H1 (cell line): Measurements from ENCODE around the gene CCNJ. TPM values are rescaled to one million over a fixed set of nuclear protein-coding genes. Genes with fewer than 3 reads are reported as not detected.

Experiments
- CTCF ChIA-PET: fragments of 300-600 bp; sonication (Branson Sonifier 250); formaldehyde crosslinking; loops from one replicate; lab custom pipeline; 2021; ENCODE audit not compliant: partially characterized antibody; lab: Charles Lee
- POLR2A ChIA-PET: fragments of 300-600 bp; sonication (Branson Sonifier 250); formaldehyde crosslinking; loops from one replicate; lab custom pipeline; 2021; ENCODE audit warnings: inconsistent platforms; ENCODE audit not compliant: partially characterized antibody; lab: Charles Lee
- DNase-seq, 2 experiments: peaks; one replicate each; pipeline versions ENCODE4 v3.0.0 to v3.0.0-alpha.2; 2010 to 2022; ENCODE audit warnings: low spot score in 2 of 2, low read depth in 1 of 2, mixed read lengths in 1 of 2
- FAIRE-seq: peaks from 2 replicates; lab custom pipeline; 2011; peaks lifted over from hg19 to GRCh38; lab: Jason Lieb, UNC
- H2AFZ ChIP-seq: 2 replicates; pipeline ENCODE4 v1.8.1; 2012; ENCODE audit warnings: low read length, inconsistent platforms
- H2AK5ac ChIP-seq: 2 replicates; pipeline ENCODE4 v1.6.1; 2013; ENCODE audit warnings: low read depth, low read length
- H2BK120ac ChIP-seq: replicated peaks from 2 replicates; pipeline ENCODE3; 2013; ENCODE audit warnings: low read depth, low read length, inconsistent platforms
- H2BK12ac ChIP-seq: 2 replicates; pipeline ENCODE4 v1.6.1; 2013; ENCODE audit warnings: low read depth, low read length
- H2BK15ac ChIP-seq: 2 replicates; pipeline ENCODE4 v1.6.1; 2013; ENCODE audit warnings: low read length
- H2BK20ac ChIP-seq: 2 replicates; pipeline ENCODE4 v1.6.1; 2013; ENCODE audit warnings: low read length
- H2BK5ac ChIP-seq: 2 replicates; pipeline ENCODE4 v1.6.1; 2013; ENCODE audit warnings: low read depth, low read length
- H3K14ac ChIP-seq: 2 replicates; pipeline ENCODE4 v1.6.1; 2013; ENCODE audit warnings: inconsistent platforms; ENCODE audit not compliant: insufficient read length
- H3K18ac ChIP-seq: 2 replicates; pipeline ENCODE4 v1.6.1; 2013; ENCODE audit warnings: low read length; ENCODE audit errors: extremely low read depth
- H3K23ac ChIP-seq: 2 replicates; pipeline ENCODE4 v1.6.1; 2013; ENCODE audit warnings: inconsistent platforms; ENCODE audit not compliant: insufficient read length
- H3K23me2 ChIP-seq: 2 replicates; pipeline ENCODE4 v1.6.1; 2013; ENCODE audit warnings: low read depth, low read length
- H3K27ac ChIP-seq: 2 replicates; pipeline ENCODE4 v1.6.1; 2011; ENCODE audit warnings: low read depth, low read length, inconsistent platforms
- H3K27me3 ChIP-seq, 4 experiments: replicated peaks in 1 of 4; 1 replicate in 1 of 4; 2 replicates in 3 of 4; pipeline versions ENCODE4 v1.6.1 to v1.8.1; 2011 to 2013; ENCODE audit warnings: low read length in 3 of 4, mild to moderate bottlenecking in 3 of 4, inconsistent platforms in 2 of 4, mixed read lengths in 2 of 4, moderate library complexity in 1 of 4; ENCODE audit not compliant: control insufficient read depth in 3 of 4, insufficient read depth in 3 of 4; ENCODE audit errors: extremely low read depth in 1 of 4
- H3K36me3 ChIP-seq, 4 experiments: 2 replicates each; pipeline versions ENCODE4 v1.6.1 to v1.8.1; 2011 to 2013; ENCODE audit warnings: mild to moderate bottlenecking in 4 of 4, low read length in 3 of 4, moderate library complexity in 2 of 4, control low read depth in 1 of 4, inconsistent platforms in 1 of 4; ENCODE audit not compliant: insufficient read depth in 4 of 4, control insufficient read depth in 2 of 4
- H3K4ac ChIP-seq: replicated peaks from 2 replicates; pipeline ENCODE3; 2013; ENCODE audit warnings: low read length, low read depth, mixed read lengths, inconsistent platforms; ENCODE audit not compliant: insufficient read length
- H3K4me1 ChIP-seq, 4 experiments: replicated peaks in 1 of 4; 1 replicate in 1 of 4; 2 replicates in 3 of 4; pipeline versions ENCODE4 v1.6.1 to v1.8.1; 2011 to 2013; ENCODE audit warnings: low read length in 3 of 4, inconsistent platforms in 2 of 4, mixed read lengths in 1 of 4; ENCODE audit not compliant: insufficient read depth in 4 of 4, control insufficient read depth in 3 of 4
- H3K4me2 ChIP-seq, 2 experiments: 2 replicates each; pipeline versions ENCODE4 v1.6.1 to v1.8.1; 2011 to 2013; ENCODE audit warnings: low read depth in 2 of 2, low read length in 2 of 2, control low read depth in 1 of 2, inconsistent platforms in 1 of 2, mild to moderate bottlenecking in 1 of 2; ENCODE audit not compliant: insufficient read depth in 1 of 2
- H3K4me3 ChIP-seq, 4 experiments: fragments of 200-600, 300-600 bp in 1 of 4; sonication (generic), shearing (Covaris generic), sonication (Bioruptor Twin) in 1 of 4; 2 replicates each; pipeline versions ENCODE4 v1.5.1 to v1.8.1; 2011 to 2016; ENCODE audit warnings: low read length in 4 of 4, low read depth in 3 of 4, control low read depth in 2 of 4, inconsistent platforms in 2 of 4, mild to moderate bottlenecking in 2 of 4, mixed read lengths in 1 of 4, moderate library complexity in 1 of 4; ENCODE audit not compliant: insufficient read depth in 2 of 4; ENCODE audit errors: extremely low read depth in 1 of 4
- H3K56ac ChIP-seq: replicated peaks from 2 replicates; pipeline ENCODE3; 2013; ENCODE audit warnings: low read depth, mild to moderate bottlenecking, mixed read lengths, low read length, inconsistent platforms; ENCODE audit not compliant: insufficient read length
- H3K79me1 ChIP-seq: 2 replicates; pipeline ENCODE4 v1.6.1; 2013; ENCODE audit warnings: low read depth, low read length, control low read depth
- H3K79me2 ChIP-seq, 2 experiments: 2 replicates each; pipeline versions ENCODE4 v1.6.1 to v1.8.1; 2012 to 2013; ENCODE audit warnings: low read length in 2 of 2, mild to moderate bottlenecking in 2 of 2, inconsistent platforms in 1 of 2; ENCODE audit not compliant: insufficient read depth in 2 of 2, control insufficient read depth in 1 of 2
- H3K9ac ChIP-seq, 4 experiments: replicated peaks in 1 of 4; 1 replicate in 1 of 4; 2 replicates in 3 of 4; pipeline versions ENCODE4 v1.6.1 to v1.8.1; 2011 to 2013; ENCODE audit warnings: low read depth in 3 of 4, low read length in 3 of 4, control low read depth in 2 of 4, mild to moderate bottlenecking in 2 of 4, moderate library complexity in 2 of 4, inconsistent platforms in 1 of 4; ENCODE audit errors: extremely low read depth in 1 of 4
- H3K9me3 ChIP-seq, 2 experiments: 2 replicates each; pipeline versions ENCODE4 v1.6.1 to v1.8.1; 2012 to 2013; ENCODE audit warnings: mild to moderate bottlenecking in 2 of 2, moderate library complexity in 2 of 2, control low read depth in 1 of 2, inconsistent platforms in 1 of 2, low read depth in 1 of 2, low read length in 1 of 2, mixed read lengths in 1 of 2; ENCODE audit not compliant: insufficient read depth in 2 of 2
- H4K20me1 ChIP-seq, 2 experiments: replicated peaks in 1 of 2; 2 replicates each; pipeline versions ENCODE3 to v1.8.1; 2011 to 2013; ENCODE audit warnings: inconsistent platforms in 2 of 2, low read length in 2 of 2, mild to moderate bottlenecking in 1 of 2; ENCODE audit not compliant: insufficient read depth in 2 of 2, control insufficient read depth in 1 of 2
- H4K5ac ChIP-seq: 2 replicates; pipeline ENCODE4 v1.6.1; 2013; ENCODE audit warnings: low read length, low read depth, mixed read lengths, inconsistent platforms; ENCODE audit not compliant: insufficient read length
- H4K8ac ChIP-seq: 2 replicates; pipeline ENCODE4 v1.8.0; 2013; ENCODE audit warnings: mild to moderate bottlenecking, moderate library complexity, low read length, inconsistent platforms; ENCODE audit not compliant: insufficient read depth; ENCODE audit errors: extremely low read depth
- H4K91ac ChIP-seq: replicated peaks from 2 replicates; pipeline ENCODE3; 2013; ENCODE audit warnings: low read length, mixed read lengths, inconsistent platforms; ENCODE audit not compliant: insufficient read length
- HDAC6 ChIP-seq: IDR thresholded peaks from one replicate; pipeline ENCODE4 v1.7.1; 2012; ENCODE audit warnings: low read depth, mild to moderate bottlenecking, inconsistent platforms, low read length, moderate library complexity
- SIX5 ChIP-seq: IDR thresholded peaks from 2 replicates; pipeline ENCODE4 v1.6.1; 2011; ENCODE audit warnings: mild to moderate bottlenecking, low read depth, low read length
- polyA plus RNA-seq, 7 experiments: library from polyadenylated mRNA; depleted of rRNA in 3 of 7; stranded (reverse) in 5 of 7; unstranded in 2 of 7; fragments of >200 nt in 5 of 7; fragments of 200-250 nt in 2 of 7; gene quantifications; 1 replicate in 5 of 7; 2 replicates in 1 of 7; 4 replicates in 1 of 7; pipeline versions ENCODE4 v1.2.1 to v1.2.3, GENCODE V29; 2011 to 2013; ENCODE audit warnings: missing spikeins in 2 of 7, mixed read lengths in 2 of 7
- total RNA-seq: library from RNA; stranded (reverse); fragmentation: NEBNext Ultra II Directional; extraction: Animal tissue kit (Norgen Biotek cat#: 25700); gene quantifications from 2 replicates; pipeline ENCODE4 v1.2.1, GENCODE V29; 2021

The CCNJ gene
- total and polyA plus RNA-seq, 2 of the 8 experiments (the other 6 are each of a cell fraction or from before 2014, with no cell fraction given) = 31.4 to 34.7 TPM

- DNase-seq (no peak), FAIRE-seq (no peak)
- POLR2A ChIA-PET = no interaction called here
- H3K27ac ChIP-seq = no peak overlapping the region
- no peak overlapping the region for H4K5ac ChIP-seq
- H3K4me1 ChIP-seq = no peaks in the 10 kb centered on the region
- no peak overlapping the region for H3K4me2 ChIP-seq
- H3K36me3 ChIP-seq = no peaks in the 10 kb centered on the region
- no peak overlapping the region for H2BK15ac ChIP-seq
- H2BK20ac ChIP-seq = no peak overlapping the region
- H3K79me1 ChIP-seq = no peaks in the 10 kb centered on the region
- H3K9me3 ChIP-seq = no peaks in the 10 kb centered on the region
- no peaks in the 10 kb centered on the region for H3K79me2 ChIP-seq
- no peak overlapping the region for H2BK12ac ChIP-seq
- no peak overlapping the region for H3K9ac ChIP-seq
- H4K91ac ChIP-seq = no peak overlapping the region
- peaks cover 0 to 1% of the 10 kb centered on the region in 2 experiments for H4K20me1 ChIP-seq
- no peak overlapping the region for H3K4ac ChIP-seq
- CTCF ChIA-PET = interaction anchor here (0.8 to 2.0 kb wide), 4 partner anchors 10 to 330 kb away, joined by 4 to 7 read pairs (median 6); partner anchors contain the start of gene TCTN3
- no peak overlapping the region for H2AK5ac ChIP-seq
- no peaks in the 10 kb centered on the region for H3K23me2 ChIP-seq
- no peak overlapping the region for H3K56ac ChIP-seq
- H4K8ac ChIP-seq = no peak overlapping the region
- TF ChIP-seq SIX5 (no peak), HDAC6 (no peak)
- H2BK120ac ChIP-seq = no peak overlapping the region
- no peak overlapping the region for H3K14ac ChIP-seq
- no peak overlapping the region for H3K4me3 ChIP-seq
- H3K23ac ChIP-seq = no peak overlapping the region
- H3K27me3 ChIP-seq = no peaks in the 10 kb centered on the region
- no peak overlapping the region for H3K18ac ChIP-seq
- H2BK5ac ChIP-seq = no peak overlapping the region
- H2AFZ ChIP-seq = no peak overlapping the region
Observed at GRCh38 chr10:96023168-96023567, 20.2 kb upstream of the CCNJ start.
